Renal cortical epithelial cell (primary cell): ENCODE measurements around the gene COL27A1. TPM values are rescaled to one million over a fixed set of nuclear protein-coding genes. Genes with fewer than 3 reads are reported as not detected.
A peak's percentile ranks its signal among the peaks of the same experiment; 100 is the strongest.

Experiments
- DNase-seq: peaks from one replicate; pipeline ENCODE4 v3.0.0-alpha.2; 2011; ENCODE audit warnings: low read depth
- total RNA-seq: library from RNA; depleted of rRNA; stranded (reverse); fragments of >200 nt; gene quantifications from 2 replicates; pipeline ENCODE4 v1.2.3, GENCODE V29; 2014

The COL27A1 gene
- total RNA-seq, 1 donor from 2014 or later = 48.4 TPM

DNA sequence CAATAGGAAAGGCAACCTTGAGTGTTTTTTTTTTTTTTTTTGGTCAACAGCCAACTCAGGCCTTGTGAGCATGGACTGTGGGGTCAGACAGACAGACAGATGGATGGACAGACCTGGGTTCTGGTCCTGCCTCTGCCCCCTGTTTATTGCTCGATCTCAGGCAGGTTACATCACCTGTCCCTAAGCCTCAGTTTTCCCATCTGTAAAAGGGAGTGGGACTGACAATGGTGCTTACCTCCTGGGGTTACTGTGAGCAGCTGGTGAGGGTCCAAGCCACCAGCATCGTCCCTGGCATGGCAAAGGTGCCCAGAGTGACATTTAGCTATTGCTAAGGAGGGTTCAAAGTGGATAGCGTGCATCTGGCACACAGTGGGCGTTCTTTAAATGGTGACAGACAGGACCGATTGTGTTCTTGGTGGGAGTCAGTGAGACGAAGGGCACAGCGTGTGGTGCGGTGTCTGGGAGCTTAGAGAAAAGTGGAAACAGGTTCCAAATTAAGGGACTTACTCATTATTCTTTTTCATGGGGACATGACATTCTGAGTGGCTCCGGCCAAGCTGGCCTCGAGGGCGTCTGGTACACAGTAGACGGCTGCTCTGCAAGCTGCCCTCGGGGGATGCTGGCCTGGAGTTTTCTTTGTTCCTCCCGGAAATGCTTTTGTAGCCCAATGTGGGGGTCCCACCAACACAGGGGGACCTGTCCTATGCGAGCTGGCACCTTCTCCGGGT, 72.1 kb downstream of the COL27A1 start:
- DNase-seq = no peak

DNA sequence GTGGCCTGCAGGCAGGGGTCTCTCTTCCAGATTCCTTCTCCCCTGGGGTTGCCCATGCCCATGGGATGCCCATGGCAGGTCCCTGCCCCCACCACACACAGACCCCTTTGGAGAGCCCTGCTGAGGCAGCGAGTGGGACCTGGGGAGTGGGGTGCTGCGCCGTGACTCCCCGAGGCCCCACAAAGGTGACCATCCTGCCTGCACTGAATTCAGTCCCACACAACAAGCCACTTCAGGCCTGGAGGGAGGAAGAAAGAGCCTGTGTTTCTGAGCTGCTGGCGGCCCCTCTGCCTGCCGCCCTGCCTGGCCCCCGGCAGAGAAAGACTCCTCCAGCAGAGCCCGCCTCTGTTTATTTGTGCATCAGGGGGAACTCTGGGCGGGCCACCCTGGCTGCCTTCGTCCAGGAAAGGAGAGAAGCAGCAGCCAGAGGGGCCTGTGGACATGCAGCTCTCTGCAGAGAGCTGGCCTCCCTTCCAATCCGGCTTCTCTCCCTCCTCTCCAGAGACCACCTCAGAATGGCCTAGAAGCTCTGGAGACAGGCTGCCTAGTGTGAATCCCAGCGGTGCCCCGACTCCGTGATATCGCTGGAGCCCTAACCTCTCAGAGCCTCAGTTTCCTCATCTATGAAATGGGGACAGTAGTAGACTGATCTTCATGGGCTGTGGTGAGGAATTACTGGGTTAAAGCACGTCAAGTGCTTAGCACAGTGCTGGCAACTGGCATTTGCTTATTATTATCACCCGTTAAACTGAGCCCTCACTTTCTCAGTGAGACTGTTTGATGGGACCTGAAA, 72.9 kb downstream of the COL27A1 start:
- DNase-seq = no peak

DNA sequence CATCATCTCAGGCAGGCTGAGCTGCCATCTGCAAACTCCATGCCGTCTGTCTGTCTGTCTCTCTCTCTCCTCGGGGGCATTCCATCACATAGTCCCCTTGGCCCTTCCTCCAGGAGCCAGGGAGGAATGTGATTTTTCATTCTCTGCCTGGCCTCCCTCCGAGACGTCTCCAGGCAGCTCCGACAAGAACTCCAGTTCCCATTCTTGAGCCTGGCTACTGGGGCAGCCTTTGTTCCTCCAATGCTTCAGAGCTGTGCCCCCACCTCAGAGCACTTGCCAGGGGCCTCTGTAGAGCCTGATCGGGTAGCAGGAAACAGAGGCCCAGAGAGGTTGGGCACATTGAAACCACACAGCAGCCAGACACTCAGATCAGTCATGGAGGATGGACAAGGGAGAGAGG, 74.0 kb downstream of the COL27A1 start:
- no peak for DNase-seq

DNA sequence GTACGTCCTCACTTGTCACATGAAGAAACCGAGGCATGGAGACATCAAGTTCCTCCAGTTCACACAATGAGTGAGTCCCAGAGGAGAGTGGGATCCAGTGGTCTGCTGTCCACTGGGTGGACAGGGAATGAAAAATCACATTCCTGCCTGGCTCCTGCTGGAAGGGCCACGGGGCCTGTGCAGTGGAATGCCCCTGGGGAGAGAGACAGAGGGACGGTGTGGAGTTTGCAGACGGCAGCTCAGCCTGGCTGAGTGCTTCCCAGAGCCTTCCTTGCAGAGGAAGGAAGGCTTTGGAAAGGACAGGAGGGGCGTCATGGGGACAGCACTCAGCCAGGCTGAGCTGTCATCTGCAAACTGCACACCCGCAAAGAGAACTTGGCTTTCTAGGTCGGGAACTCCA, 74.7 kb downstream of the COL27A1 start:
- no peak for DNase-seq

DNA sequence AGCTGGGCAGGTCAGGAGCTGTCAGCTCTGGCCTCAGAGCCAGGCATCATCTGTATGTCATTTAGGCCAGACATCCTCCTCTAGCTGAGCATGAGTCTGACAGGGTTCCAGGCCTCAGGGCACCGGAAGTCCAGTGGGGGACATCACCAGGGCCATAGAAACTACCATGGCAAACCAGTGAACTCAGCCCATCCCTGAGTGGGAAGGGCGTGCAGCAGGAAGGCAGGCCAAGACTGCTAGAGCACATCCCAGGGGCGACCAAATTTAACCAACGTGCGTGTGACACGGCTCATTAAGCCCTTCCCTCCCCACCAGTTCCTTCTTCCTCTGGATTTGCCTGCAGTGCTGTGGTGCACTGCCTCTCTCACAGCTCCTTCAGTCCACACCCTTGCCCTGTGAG, 75.9 kb downstream of the COL27A1 start:
- peak; percentile 13 for DNase-seq

DNA sequence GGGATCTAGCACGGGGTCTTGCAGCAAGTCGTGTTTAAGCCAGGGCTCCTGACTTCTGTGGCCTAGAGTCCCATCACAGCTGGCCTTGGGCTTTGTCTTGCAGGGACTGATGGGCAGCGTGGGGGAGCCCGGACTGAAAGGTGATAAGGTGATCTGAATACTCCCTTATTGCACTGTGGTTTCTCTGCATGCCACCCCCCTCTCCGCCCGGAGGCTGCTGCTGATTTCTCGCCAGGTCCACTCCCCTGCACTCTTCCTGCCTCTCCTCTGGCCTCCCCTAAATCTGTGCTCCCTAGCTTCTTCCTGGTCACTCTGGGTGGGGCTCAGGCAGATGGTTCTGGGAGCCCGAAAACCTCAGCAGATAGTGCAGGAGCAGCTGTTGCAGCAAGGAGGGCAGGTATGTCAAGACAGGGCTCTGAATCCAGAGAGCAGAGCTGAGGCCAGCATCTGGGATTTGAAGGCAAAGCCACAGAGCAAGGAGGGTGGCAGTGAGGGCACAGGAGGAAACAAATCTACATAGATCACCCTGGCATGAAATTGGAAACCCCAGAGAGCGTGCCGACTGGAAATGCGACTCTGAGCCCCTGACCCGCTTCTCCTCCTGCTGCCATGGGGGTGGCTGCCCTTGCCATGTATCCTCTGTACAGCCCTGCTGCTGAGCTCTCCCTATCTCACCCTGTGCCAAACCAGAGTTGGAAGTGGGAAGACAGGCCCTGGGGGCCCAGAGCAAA, 76.5 kb downstream of the COL27A1 start:
- DNase-seq = no peak

DNA sequence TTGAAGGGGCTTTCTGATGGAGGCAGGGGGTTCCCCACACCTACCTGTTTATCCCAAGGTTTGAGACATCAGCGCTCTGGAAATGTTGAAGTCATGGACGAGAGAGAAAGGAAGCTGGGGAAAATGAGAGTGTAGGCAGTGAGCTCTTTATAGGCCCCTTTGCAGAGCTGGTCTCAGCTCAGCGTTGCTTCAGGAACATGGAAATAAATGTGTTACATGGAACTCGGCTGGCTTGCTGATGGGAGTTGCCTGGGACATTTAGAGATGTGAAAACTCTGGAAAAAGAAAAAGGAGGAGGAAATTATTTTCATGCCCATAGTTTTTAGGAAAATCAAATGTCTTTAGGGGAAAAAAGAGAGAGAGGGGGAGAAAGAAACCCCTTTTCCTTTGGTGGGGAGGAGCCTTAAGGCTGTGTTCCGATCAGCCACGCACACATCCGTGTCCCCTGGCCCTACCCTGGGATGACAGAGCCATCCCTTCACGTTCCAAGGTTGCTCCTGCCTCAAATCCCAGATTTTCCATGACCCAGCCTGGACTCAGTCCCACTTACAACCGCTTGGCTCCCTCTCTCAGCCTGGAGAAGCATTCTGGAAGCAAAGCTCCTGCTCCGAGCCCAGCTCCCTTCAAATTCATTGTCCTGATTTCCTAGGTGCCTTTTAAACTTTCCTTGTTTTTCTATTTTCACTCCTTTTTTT, 78.3 kb downstream of the COL27A1 start:
- no peak for DNase-seq

DNA sequence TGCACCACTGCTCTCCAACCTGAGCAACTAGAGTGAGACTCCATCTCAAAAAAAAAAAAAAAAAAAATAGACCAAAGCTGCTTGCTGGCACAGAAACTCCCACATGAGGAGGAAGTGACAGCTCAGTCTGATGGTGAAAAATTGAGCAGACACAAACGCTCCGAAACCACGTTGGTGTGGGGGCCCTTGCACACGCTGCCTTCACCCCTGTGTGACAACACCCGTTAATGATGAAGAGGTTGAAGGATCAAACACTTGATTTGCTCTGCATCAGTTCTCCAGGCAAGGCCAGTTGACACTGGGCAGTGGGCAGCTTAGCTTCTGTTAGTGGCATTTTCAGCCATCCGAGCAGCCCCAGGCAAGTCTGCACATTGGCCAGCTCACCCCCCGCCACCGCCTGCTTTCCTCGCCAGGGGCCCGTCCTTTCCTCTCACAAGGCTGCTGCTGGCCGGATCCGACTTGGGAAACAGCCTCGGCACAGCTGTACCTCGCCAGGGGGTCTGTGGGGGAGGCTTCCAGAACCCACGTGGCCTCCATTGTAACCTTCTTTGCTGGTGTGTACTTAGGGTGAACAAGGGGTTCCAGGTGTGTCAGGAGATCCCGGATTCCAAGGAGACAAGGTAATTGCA, 79.8 kb downstream of the COL27A1 start:
- DNase-seq = no peak

DNA sequence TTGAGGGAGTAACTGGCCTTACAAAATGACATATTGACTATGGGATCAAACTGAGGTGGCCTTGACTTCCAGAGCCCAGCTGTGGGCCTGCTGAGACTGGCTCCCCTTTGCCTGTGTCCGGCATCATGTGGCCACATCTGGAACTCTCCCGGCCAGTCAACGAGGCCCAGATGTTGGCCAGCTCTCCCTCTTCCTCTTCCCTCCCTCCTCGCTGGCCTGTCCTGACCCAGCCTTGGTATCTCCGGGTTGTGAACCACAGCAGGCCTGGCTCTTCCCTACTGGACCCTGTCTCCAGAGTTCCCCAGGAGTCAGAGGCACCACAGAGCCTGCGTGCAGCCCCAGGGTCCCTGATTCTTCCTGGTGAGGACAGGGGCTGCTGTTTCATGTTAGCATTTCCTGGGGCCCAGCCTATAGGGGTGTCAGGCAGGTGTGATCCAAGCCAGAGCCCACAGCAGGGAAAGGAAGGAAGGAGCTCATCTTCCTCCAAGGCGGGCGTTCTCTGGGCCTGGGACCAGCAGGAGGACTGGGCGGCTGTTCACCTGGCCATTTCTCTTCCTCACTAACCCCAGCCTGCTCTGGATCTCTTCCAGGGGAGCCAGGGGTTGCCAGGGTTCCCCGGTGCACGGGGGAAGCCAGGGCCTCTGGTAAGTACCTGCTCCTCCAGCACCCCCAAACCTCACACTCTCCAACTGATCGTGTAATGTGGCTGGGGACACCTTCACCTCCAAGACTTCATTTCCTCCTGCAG, 81.2 kb downstream of the COL27A1 start:
- DNase-seq = no peak

DNA sequence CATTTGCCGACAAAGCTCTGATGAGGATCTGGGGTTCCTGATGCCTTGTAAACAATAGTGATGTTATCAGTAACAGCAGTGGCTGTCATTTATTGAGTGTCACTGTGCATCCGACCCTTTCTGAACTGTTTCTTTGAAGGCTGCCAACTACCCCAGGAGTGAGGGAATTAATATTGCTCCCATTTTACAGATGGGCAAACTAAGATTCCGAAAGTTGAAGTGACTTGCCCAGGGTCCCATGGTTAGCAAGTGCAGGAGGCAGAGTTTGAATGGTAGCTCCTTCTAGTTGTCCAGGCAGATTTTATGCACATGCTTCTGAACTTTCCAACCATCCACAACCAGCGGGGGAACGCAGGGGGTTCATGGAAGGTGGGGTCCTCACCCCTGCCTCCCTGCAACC, 81.9 kb downstream of the COL27A1 start:
- no peak for DNase-seq

DNA sequence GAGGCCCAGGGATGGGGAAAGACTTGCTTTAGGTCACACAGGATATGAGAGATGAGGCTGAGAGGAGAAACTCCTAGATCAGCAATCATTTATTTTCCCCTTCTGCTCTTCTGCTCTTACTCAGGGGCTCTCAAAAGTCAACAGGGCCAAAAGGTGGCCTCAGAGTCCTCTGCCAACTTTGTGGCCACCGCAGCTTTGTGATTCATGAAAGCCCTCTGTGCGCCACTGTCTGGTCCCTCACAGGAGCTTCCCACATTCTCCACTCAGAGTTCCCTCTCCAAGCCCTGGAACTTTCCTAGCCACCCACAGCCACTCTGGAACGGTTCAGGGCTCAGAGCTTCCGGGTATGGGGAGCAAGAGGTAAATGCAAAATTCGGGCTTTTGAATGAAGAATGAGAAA, 82.4 kb downstream of the COL27A1 start:
- no peak for DNase-seq

DNA sequence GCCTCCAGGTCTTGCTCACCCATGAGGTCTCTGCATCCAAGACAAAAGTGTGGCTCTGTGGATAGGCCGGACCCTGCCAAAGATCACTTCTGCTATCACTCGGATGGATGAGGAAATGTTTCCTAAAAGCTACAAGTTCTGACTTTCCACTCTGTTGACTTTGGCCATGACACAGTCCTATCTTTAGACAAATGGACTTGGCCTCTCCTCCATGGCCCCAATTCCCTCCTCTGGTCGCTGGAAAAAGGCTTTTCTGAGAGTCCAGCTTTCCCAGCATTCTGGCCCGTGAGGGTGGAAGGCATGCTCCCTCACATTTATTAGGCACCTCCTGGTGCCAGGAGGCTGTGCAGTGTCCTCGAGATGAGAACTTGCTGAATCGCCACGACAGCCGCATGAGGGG, 83.1 kb downstream of the COL27A1 start:
- DNase-seq = no peak

DNA sequence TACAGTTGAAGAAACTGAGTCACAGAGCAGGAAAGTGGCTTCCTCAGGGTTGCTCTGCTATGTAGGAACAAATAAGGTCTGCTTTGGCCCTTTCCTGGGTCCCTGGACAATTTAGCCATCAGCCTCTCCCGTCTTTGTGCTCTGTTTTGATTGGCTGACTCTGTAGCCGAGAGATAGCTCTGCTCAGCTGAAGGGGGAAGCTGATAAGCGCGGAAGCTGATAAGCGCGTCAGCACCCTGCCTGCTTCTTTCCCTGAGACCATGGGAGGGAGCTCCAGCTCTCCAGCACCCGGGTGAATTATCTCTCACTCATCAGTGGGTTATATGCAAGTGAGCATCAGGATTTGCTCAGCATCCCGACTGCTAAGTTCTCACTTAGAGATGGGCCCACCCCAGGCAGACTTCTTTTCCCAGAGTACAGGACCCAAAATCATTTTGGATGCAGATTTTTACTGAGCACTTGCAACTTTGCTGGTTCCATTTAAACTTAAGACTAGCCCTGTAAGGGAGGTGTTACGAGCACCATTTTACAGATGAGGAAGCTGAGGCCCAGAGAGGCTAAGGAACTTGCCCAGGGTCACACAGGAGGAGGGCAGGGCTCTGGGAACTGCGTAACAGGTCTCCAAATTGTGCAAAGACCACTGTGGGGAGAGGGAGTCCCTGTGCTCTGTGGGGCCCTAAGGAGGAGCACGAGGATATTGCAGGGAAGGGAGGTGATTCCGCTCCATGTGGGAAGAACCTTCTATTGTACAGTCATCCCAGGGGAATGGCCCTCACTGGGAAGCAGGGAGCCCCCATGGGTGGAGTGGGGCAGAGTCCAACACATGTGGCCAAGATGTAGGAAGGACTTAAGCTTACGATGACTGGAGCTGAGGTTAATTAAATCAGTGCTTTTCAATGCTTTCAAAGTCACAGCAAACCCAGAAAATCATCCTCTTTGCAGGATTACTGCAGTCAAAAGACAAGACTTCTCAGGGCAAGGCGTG, 83.8 kb downstream of the COL27A1 start:
- no peak for DNase-seq

DNA sequence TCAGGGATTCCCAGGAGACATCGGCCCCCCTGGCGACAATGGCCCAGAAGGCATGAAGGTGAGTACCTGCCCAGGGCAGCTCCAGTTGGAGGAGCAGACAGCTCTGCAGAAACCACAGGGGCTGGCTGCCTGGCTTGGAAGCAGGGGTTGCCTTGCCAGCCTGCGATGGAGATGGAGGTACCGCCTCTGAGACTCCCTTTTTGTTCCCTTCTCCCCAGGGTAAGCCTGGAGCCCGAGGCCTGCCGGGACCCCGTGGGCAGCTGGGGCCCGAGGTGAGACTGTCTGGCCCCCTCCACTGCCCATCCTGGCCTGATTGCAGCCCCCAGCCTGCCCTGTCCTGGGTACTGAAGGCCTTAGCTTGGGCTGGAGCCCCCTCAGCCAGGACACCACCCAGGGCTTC, 84.9 kb downstream of the COL27A1 start:
- DNase-seq = no peak

DNA sequence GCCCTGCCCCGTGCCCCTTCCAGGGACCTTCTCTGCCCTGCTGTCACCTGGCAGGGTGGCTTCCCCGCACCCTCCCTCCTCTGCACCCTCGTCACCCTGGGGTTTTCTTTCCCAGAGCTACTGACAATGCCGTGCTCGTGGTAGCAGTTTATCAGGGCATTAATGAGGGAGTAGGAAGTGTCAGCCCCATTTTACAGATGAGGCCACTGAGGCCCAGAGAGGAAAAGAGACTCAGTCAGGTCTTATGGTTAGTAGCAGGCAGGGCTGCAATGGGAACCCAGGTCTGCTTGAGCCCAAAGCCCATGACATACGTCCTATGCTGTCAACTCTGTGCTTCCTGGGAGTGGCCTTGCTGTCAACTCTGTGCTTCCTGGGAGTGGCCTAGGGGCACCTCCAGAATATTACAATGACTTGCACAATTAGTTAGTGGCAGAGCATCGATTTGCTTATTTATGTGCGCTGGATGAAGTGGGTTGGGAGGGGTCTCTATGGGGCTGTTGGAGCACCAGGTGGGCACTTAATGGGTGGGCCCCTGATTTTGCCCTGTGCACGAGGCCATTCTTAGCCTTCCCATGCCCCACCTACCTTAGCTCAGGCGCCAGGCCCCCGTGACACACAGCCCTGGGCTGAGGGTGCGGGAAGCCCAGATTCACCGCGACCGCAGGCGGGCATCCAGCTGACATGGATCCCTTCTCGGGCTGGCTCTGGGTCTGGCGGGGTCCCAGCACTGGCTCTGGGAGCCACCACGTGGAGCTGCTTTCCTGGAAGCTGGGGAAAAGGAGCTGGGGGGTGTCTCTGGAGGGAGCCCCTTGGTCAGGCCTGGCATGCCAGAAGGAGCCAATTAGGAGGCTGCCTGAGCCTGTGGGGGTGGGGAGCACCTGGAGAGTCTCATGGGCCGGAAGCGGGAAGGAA, 85.6 kb downstream of the COL27A1 start:
- DNase-seq = no peak

DNA sequence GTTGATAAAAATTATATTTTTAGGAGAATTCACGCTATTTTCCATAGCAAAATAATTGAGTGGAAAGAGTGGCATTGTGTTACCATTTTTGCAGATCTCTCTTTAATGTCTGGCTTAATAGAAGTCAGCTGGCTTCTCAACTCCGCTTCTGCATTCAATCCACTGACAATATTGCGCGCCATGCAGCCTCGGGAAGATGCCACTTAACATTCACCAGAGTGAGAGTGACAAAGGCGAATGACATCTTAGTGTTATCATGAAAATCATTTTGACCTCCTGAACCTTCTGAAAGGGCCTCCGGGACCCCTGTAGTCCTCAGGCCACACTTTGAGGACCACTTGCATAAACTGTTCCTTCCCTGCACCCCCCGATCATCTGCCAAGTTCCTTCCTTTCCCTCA, 87.5 kb downstream of the COL27A1 start:
- no peak for DNase-seq

DNA sequence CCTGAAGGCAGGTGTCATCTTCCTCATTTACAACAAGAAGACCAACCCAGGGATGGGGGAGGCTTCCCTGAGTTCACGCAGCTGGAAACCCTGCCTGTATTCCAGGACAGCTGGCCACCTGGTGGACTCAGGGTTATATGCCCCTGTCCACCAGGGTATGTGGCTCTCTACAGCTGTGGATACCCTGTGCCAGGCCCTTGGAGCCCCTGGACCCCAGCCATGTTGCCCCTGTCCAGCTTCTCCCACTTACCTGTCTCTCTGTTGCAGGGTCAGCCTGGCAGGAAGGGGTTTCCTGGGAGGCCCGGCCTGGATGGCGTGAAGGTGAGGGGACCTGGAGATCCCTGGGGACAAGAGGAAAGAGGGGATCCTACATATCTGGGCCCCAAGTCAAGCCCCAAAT, 87.9 kb downstream of the COL27A1 start:
- no peak for DNase-seq

DNA sequence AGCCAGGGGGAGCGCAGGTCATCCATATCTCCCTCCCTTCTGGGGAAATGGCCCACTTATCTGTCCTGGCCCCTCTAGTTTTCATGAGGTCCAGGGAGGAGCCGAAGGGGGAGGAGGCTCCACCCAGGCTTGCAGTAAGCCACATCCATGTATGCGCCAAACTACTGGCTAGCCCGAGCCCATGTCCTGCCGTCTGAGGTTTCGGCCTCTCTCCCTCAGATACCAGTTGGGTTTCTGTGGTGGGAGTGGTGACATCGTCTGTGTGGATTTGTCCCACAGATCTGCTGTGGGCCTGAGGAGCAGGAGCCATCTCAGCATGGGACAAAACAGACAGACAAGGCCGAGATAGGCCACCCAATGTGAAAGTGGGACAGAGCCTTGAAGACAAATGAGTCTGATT, 89.2 kb downstream of the COL27A1 start:
- no peak for DNase-seq

DNA sequence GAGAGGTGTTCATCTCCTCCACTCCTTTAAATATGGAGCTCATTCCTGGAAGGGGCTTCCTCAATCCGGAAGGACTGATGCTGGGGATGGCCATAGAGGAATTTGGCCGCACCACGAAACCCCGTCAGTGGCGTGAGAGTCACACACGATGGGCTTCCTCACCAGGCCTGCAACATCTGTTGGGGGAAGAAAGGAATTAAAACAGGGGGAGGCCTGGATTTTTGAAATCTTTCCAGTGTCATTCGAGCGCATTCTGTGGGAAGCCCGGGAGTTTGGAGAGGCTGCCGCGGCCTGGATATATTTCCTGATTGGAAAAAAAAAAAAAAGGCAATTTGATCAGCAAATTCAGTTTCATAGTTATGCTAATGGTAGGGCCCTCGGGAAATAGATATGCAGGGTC, 91.2 kb downstream of the COL27A1 start:
- DNase-seq = no peak
